ENCODE results near the gene PSME4.
"Not testable (repeated sequence)": the region's sequence is repeated elsewhere in the genome, so short reads cannot be mapped to it uniquely, and the experiment has no call there.

DNA sequence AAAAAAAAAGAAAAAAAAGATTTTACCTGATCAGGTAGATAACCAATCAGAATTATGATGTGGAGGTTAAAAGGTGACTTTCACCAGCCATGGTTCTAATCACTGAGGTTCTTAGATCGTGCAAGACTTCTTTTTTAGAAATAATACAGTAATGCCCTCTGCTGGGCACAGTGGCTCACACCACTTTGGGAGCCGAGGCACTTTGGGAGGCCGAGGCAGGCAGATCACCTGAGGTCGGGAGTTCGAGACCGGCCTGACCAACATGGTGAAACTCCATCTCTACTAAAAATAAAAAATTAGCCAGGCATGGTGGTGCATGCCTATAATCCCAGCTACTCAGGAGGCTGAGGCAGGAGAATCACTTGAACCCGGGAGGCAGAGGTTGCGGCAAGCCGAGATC, 147.2 kb downstream of the PSME4 start:
- TF ChIP-seq POLR2A (IDR thresholded peaks at IDR 0.05): not testable (repeated sequence)
- TF ChIP-seq, protein P1, sequence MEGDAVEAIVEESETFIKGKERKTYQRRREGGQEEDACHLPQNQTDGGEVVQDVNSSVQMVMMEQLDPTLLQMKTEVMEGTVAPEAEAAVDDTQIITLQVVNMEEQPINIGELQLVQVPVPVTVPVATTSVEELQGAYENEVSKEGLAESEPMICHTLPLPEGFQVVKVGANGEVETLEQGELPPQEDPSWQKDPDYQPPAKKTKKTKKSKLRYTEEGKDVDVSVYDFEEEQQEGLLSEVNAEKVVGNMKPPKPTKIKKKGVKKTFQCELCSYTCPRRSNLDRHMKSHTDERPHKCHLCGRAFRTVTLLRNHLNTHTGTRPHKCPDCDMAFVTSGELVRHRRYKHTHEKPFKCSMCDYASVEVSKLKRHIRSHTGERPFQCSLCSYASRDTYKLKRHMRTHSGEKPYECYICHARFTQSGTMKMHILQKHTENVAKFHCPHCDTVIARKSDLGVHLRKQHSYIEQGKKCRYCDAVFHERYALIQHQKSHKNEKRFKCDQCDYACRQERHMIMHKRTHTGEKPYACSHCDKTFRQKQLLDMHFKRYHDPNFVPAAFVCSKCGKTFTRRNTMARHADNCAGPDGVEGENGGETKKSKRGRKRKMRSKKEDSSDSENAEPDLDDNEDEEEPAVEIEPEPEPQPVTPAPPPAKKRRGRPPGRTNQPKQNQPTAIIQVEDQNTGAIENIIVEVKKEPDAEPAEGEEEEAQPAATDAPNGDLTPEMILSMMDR (IDR thresholded peaks at IDR 0.05): peak in 4 of 6 experiments; percentile 12 to 48 (median 36)

All from Peyer's patch (tissue), 4 donors.